Measurements from ENCODE around the gene FICD. TPM values are rescaled to one million over a fixed set of nuclear protein-coding genes. Genes with fewer than 3 reads are reported as not detected.

FICD gene
- total RNA-seq, 1 experiment from 2014 or later, result 10.1 TPM

GRCh38 chr12:108473400-108474055 lies 41.5 kb upstream of the FICD start:
- TF ChIP-seq SIN3A (IDR thresholded peaks at IDR 0.05; ENCODE audit: borderline replicate concordance, insufficient read depth, low read depth, low read length) (no peak), CTCF (IDR thresholded peaks at IDR 0.05) (no peak), TCF7L2 (IDR thresholded peaks at IDR 0.05; ENCODE audit: low read depth, low read length) (no peak), REST (IDR thresholded peaks at IDR 0.05; ENCODE audit: insufficient read depth in 1 of 2, low read depth in 2 of 2, low read length in 1 of 2) (no peak), POLR2AphosphoS5 (IDR thresholded peaks at IDR 0.05; ENCODE audit: low read depth, low read length) (no peak)
- BruUV-seq (replicated peaks), result no TSS peak
- intact Hi-C loops (cut with micrococcal nuclease; ENCODE audit: unreplicated experiment), result no loop called here
- Histone ChIP-seq H3K36me3 (ENCODE audit: control insufficient read depth, insufficient read depth, low read length) (no peaks in the 10 kb centered on the region), H3K4me1 (ENCODE audit: control insufficient read depth, insufficient read depth, low read length) (peaks cover 5% of the 10 kb centered on the region), H3K27me3 (ENCODE audit: control insufficient read depth, insufficient read depth, low read length) (no peaks in the 10 kb centered on the region), H3K4me3 (ENCODE audit: low read depth in 2 of 2, low read length in 2 of 2) (no peak overlapping the region), H3K9me3 (ENCODE audit: control insufficient read depth, insufficient read depth, low read depth, low read length) (no peaks in the 10 kb centered on the region), H3K27ac (ENCODE audit: low read length) (no peak overlapping the region)
- ChIA-PET POLR2A (no interaction called here), CTCF (no interaction called here)
- in situ Hi-C loops (cut with HindIII; ENCODE audit: low pct_unique_long_range_greater_than_20kb, low sequenced_read_pairs), result no loop called here
- ATAC-seq, result no peak
- no peak for DNase-seq (ENCODE audit: low read depth, low spot score)

- CTCF ChIA-PET, result no interaction called here
These were observed 39.7 kb upstream of the FICD start for GRCh38 chr12:108475396-108475795.

More at GRCh38 chr12:108475396-108475795, 39.7 kb upstream of the FICD start:
- no peak for DNase-seq (ENCODE audit: low read depth, low spot score)
- H3K27me3 ChIP-seq (ENCODE audit: control insufficient read depth, insufficient read depth, low read length), result no peaks in the 10 kb centered on the region
- TF ChIP-seq POLR2AphosphoS5 (IDR thresholded peaks at IDR 0.05; ENCODE audit: low read depth, low read length), result no peak
- no peak for TF ChIP-seq CTCF (IDR thresholded peaks at IDR 0.05)
- no peak for TF ChIP-seq REST (IDR thresholded peaks at IDR 0.05; ENCODE audit: insufficient read depth in 1 of 2, low read depth in 2 of 2, low read length in 1 of 2)
- TF ChIP-seq TCF7L2 (IDR thresholded peaks at IDR 0.05; ENCODE audit: low read depth, low read length), result no peak
- no peak for TF ChIP-seq SIN3A (IDR thresholded peaks at IDR 0.05; ENCODE audit: borderline replicate concordance, insufficient read depth, low read depth, low read length)
- intact Hi-C loops (cut with micrococcal nuclease; ENCODE audit: unreplicated experiment), result no loop called here
- in situ Hi-C loops (cut with HindIII; ENCODE audit: low pct_unique_long_range_greater_than_20kb, low sequenced_read_pairs), result no loop called here
- H3K4me1 ChIP-seq (ENCODE audit: control insufficient read depth, insufficient read depth, low read length), result peaks cover 13% of the 10 kb centered on the region
- H3K4me3 ChIP-seq (ENCODE audit: low read depth in 2 of 2, low read length in 2 of 2), result no peak overlapping the region
- no peak for ATAC-seq
- POLR2A ChIA-PET, result no interaction called here
- H3K27ac ChIP-seq (ENCODE audit: low read length), result no peak overlapping the region
- no peaks in the 10 kb centered on the region for H3K36me3 ChIP-seq (ENCODE audit: control insufficient read depth, insufficient read depth, low read length)
- H3K9me3 ChIP-seq (ENCODE audit: control insufficient read depth, insufficient read depth, low read depth, low read length), result no peaks in the 10 kb centered on the region
- BruUV-seq (replicated peaks), result no TSS peak
